ENCODE measurements around the gene GLRA3. TPM values are rescaled to one million over a fixed set of nuclear protein-coding genes. Genes with fewer than 3 reads are reported as not detected.

GLRA3 gene
- total and polyA plus RNA-seq, 11 donors = 0.02 TPM; not detected in 10

- Histone ChIP-seq H3K27ac (no peak overlapping the region), H3K36me3 (no peaks in the 10 kb centered on the region), H3K4me1 (no peaks in the 10 kb centered on the region), H3K4me3 (no peak overlapping the region), H3K9me3 (peaks cover 0 to 19% (median 0%) of the 10 kb centered on the region in 12 donors), H3K27me3 (no peaks in the 10 kb centered on the region)
- TF ChIP-seq POLR2A (IDR thresholded peaks at IDR 0.05) (no peak), CTCF (IDR thresholded peaks at IDR 0.05) (no peak)
- DNase-seq (no peak), ATAC-seq (no peak)
- WGBS, 4 donors = 77 to 83% (median 81%) methylated on average over 3 of the region's 3 CpGs
- intact Hi-C loops (cut with DNase I) = no loop called here
Observed at GRCh38 chr4:174815282-174815681, 13.8 kb downstream of the GLRA3 start.

GRCh38 chr4:174813292-174813691 lies 15.8 kb downstream of the GLRA3 start:
- intact Hi-C loops (cut with DNase I) = no loop called here
- no peak for TF ChIP-seq POLR2A (IDR thresholded peaks at IDR 0.05)
- TF ChIP-seq CTCF (IDR thresholded peaks at IDR 0.05) = no peak
- Histone ChIP-seq H3K9me3 (peaks cover 0 to 19% (median 0%) of the 10 kb centered on the region in 12 donors), H3K27ac (no peak overlapping the region), H3K4me1 (no peaks in the 10 kb centered on the region), H3K27me3 (no peaks in the 10 kb centered on the region), H3K36me3 (no peaks in the 10 kb centered on the region), H3K4me3 (no peak overlapping the region)
- ATAC-seq (no peak), DNase-seq (no peak)
- 59 to 78% (median 65%) methylated on average over 2 of the region's 2 CpGs for WGBS, 4 donors

GRCh38 chr4:174810834-174811233 lies 18.2 kb downstream of the GLRA3 start:
- intact Hi-C loops (cut with DNase I) = no loop called here
- Histone ChIP-seq H3K9me3 (peaks cover 0 to 19% (median 0%) of the 10 kb centered on the region in 12 donors), H3K27me3 (no peaks in the 10 kb centered on the region), H3K4me3 (no peak overlapping the region), H3K4me1 (no peaks in the 10 kb centered on the region), H3K27ac (no peak overlapping the region), H3K36me3 (no peaks in the 10 kb centered on the region)
- ATAC-seq = no peak
- TF ChIP-seq POLR2A (IDR thresholded peaks at IDR 0.05) (no peak), CTCF (IDR thresholded peaks at IDR 0.05) (no peak)
- 54 to 59% (median 57%) methylated on average over 2 of the region's 2 CpGs for WGBS, 4 donors
- DNase-seq = no peak

- no peak overlapping the region for H3K27ac ChIP-seq
- WGBS, 4 donors = 71 to 79% (median 73%) methylated on average over 5 of the region's 5 CpGs
- H3K36me3 ChIP-seq = no peaks in the 10 kb centered on the region
- ATAC-seq = no peak
- intact Hi-C loops (cut with DNase I) = no loop called here
- H3K27me3 ChIP-seq = no peaks in the 10 kb centered on the region
- TF ChIP-seq CTCF (IDR thresholded peaks at IDR 0.05) = no peak
- TF ChIP-seq POLR2A (IDR thresholded peaks at IDR 0.05) = no peak
- peaks cover 0 to under 1% (median 0%) of the 10 kb centered on the region in 12 donors for H3K9me3 ChIP-seq
- no peak overlapping the region for H3K4me3 ChIP-seq
- DNase-seq = no peak
- H3K4me1 ChIP-seq = no peaks in the 10 kb centered on the region
Observed at GRCh38 chr4:174808836-174809235, 20.2 kb downstream of the GLRA3 start.
